HG02678 (cell line): ENCODE measurements around the gene PARD3B.

Experiments
- ATAC-seq: cut with Tn5 transposase; IDR thresholded peaks from one replicate; pipeline ENCODE4 v1.9.1; 2021; ENCODE audit warnings: mild to moderate bottlenecking, moderate library complexity; ENCODE audit not compliant: unreplicated experiment

PARD3B gene

GRCh38 chr2:204808494-204808893, 263.2 kb downstream of the PARD3B start:
- ATAC-seq: no peak

GRCh38 chr2:204824751-204825453, 279.6 kb downstream of the PARD3B start:
- ATAC-seq: no peak

- no peak for ATAC-seq
Observed at GRCh38 chr2:204825681-204826080, 280.4 kb downstream of the PARD3B start.

GRCh38 chr2:204827701-204828590, 282.7 kb downstream of the PARD3B start:
- no peak for ATAC-seq

GRCh38 chr2:204834716-204835384, 289.6 kb downstream of the PARD3B start:
- ATAC-seq: no peak

- no peak for ATAC-seq
Observed at GRCh38 chr2:204835786-204836185, 290.5 kb downstream of the PARD3B start.

- no peak for ATAC-seq
Observed at GRCh38 chr2:204840504-204840903, 295.2 kb downstream of the PARD3B start.

GRCh38 chr2:204842068-204842467, 296.8 kb downstream of the PARD3B start:
- ATAC-seq: no peak

GRCh38 chr2:204842661-204843485, 297.6 kb downstream of the PARD3B start:
- no peak for ATAC-seq

GRCh38 chr2:204846471-204846870, 301.2 kb downstream of the PARD3B start:
- no peak for ATAC-seq

GRCh38 chr2:204849892-204850291, 304.6 kb downstream of the PARD3B start:
- ATAC-seq: no peak

GRCh38 chr2:204850581-204850980, 305.3 kb downstream of the PARD3B start:
- no peak for ATAC-seq

- ATAC-seq: no peak
Observed at GRCh38 chr2:204853905-204854304, 308.6 kb downstream of the PARD3B start.

- no peak for ATAC-seq
Observed at GRCh38 chr2:204860274-204860673, 315.0 kb downstream of the PARD3B start.

- no peak for ATAC-seq
Observed at GRCh38 chr2:204862809-204863208, 317.5 kb downstream of the PARD3B start.

GRCh38 chr2:204863336-204863735, 318.1 kb downstream of the PARD3B start:
- ATAC-seq: no peak

GRCh38 chr2:204869132-204869823, 324.0 kb downstream of the PARD3B start:
- no peak for ATAC-seq

- ATAC-seq: no peak
Observed at GRCh38 chr2:204870053-204870452, 324.8 kb downstream of the PARD3B start.

GRCh38 chr2:204871231-204871953, 326.1 kb downstream of the PARD3B start:
- no peak for ATAC-seq
